IMR-90 (cell line): ENCODE results near the gene SLC2A11. TPM values are rescaled to one million over a fixed set of nuclear protein-coding genes. Genes with fewer than 3 reads are reported as not detected.

Source experiments
- ATAC-seq: fragments of 200-7000 bp; cut with Tn5 transposase; 2 replicates; pipeline ENCODE4 v1.9.1; 2020; ENCODE audit warnings: low read depth, mild to moderate bottlenecking, moderate library complexity
- BruUV-seq: library from RNA; stranded (reverse); fragments of 400-500 nt; replicated peaks from 2 replicates; lab custom pipeline; 2021; lab: Mats Ljungman, UMichigan
- CTCF ChIA-PET: fragments of 300-600 bp; formaldehyde crosslinking; extraction: SDS; loops from one replicate; lab custom pipeline; 2021; ENCODE audit warnings: antibody characterized with exemption; lab: Yijun Ruan, JAX
- POLR2A ChIA-PET: fragments of 300-600 bp; sonication (Branson Sonifier 250); formaldehyde crosslinking; loops from one replicate; lab custom pipeline; 2022; ENCODE audit warnings: antibody characterized with exemption; ENCODE audit not compliant: unreplicated experiment; lab: Charles Lee
- DNase-seq: peaks from one replicate; pipeline ENCODE4 v3.0.0; 2013
- H2AFZ ChIP-seq: replicated peaks from 2 replicates; pipeline ENCODE3; 2013; ENCODE audit warnings: low read length, mild to moderate bottlenecking; ENCODE audit not compliant: poor library complexity
- H2AK5ac ChIP-seq: 2 replicates; pipeline ENCODE4 v1.6.1; 2013; ENCODE audit warnings: low read depth, low read length, inconsistent platforms
- H2AK9ac ChIP-seq: replicated peaks from 2 replicates; pipeline ENCODE3; 2013; ENCODE audit warnings: mild to moderate bottlenecking, low read depth, low read length, moderate library complexity; ENCODE audit not compliant: poor library complexity
- H2BK120ac ChIP-seq: 2 replicates; pipeline ENCODE4 v1.6.1; 2013; ENCODE audit warnings: low read depth, low read length, inconsistent platforms
- H2BK15ac ChIP-seq: 3 replicates; pipeline ENCODE4 v1.6.1; 2013; ENCODE audit warnings: low read depth, low read length, inconsistent platforms
- H2BK20ac ChIP-seq: 2 replicates; pipeline ENCODE4 v1.6.1; 2013; ENCODE audit warnings: low read depth, mild to moderate bottlenecking, inconsistent platforms, low read length, moderate library complexity
- H2BK5ac ChIP-seq: 2 replicates; pipeline ENCODE4 v1.6.1; 2013; ENCODE audit warnings: mild to moderate bottlenecking, low read depth, low read length, inconsistent platforms; ENCODE audit not compliant: poor library complexity, severe bottlenecking
- H3K14ac ChIP-seq: replicated peaks from 2 replicates; pipeline ENCODE4 v1.6.1; 2013; ENCODE audit warnings: low read depth, low read length, inconsistent platforms
- H3K18ac ChIP-seq: 2 replicates; pipeline ENCODE4 v1.6.1; 2013; ENCODE audit warnings: low read depth, low read length, control low read depth
- H3K23ac ChIP-seq: 2 replicates; pipeline ENCODE4 v1.6.1; 2013; ENCODE audit warnings: low read depth, low read length, inconsistent platforms
- H3K27ac ChIP-seq: 2 replicates; pipeline ENCODE4 v1.5.1; 2013; ENCODE audit warnings: mild to moderate bottlenecking, control low read depth, low read length; ENCODE audit not compliant: insufficient read depth
- H3K27me3 ChIP-seq: 2 replicates; pipeline ENCODE4 v1.6.1; 2013; ENCODE audit warnings: low read length; ENCODE audit not compliant: control insufficient read depth, insufficient read depth
- H3K36me3 ChIP-seq: 2 replicates; pipeline ENCODE4 v1.6.1; 2013; ENCODE audit warnings: low read length, mixed read lengths; ENCODE audit not compliant: control insufficient read depth, insufficient read depth
- H3K4ac ChIP-seq: 2 replicates; pipeline ENCODE4 v1.6.1; 2013; ENCODE audit warnings: low read depth, low read length, inconsistent platforms
- H3K4me1 ChIP-seq: 2 replicates; pipeline ENCODE4 v1.6.1; 2013; ENCODE audit warnings: low read length, mixed read lengths; ENCODE audit not compliant: control insufficient read depth, insufficient read depth
- H3K4me2 ChIP-seq: 2 replicates; pipeline ENCODE4 v1.6.1; 2013; ENCODE audit warnings: low read depth, mild to moderate bottlenecking, control low read depth, low read length, moderate library complexity
- H3K4me3 ChIP-seq: 2 replicates; pipeline ENCODE4 v1.5.1; 2013; ENCODE audit warnings: low read depth, mild to moderate bottlenecking, control low read depth, low read length, moderate library complexity; ENCODE audit not compliant: insufficient read depth
- H3K56ac ChIP-seq: 2 replicates; pipeline ENCODE4 v1.6.1; 2013; ENCODE audit warnings: low read length, inconsistent platforms; ENCODE audit not compliant: insufficient read depth; ENCODE audit errors: extremely low read depth
- H3K79me1 ChIP-seq, 2 experiments: 2 replicates each; pipeline ENCODE4 v1.6.1; 2013; ENCODE audit warnings: low read length in 2 of 2, inconsistent platforms in 1 of 2, low read depth in 1 of 2
- H3K9ac ChIP-seq: 2 replicates; pipeline ENCODE4 v1.6.1; 2013; ENCODE audit warnings: low read depth, low read length, control low read depth
- H3K9me1 ChIP-seq: 2 replicates; pipeline ENCODE4 v1.6.1; 2013; ENCODE audit warnings: low read length, inconsistent platforms; ENCODE audit not compliant: insufficient read depth
- H3K9me3 ChIP-seq: 2 replicates; pipeline ENCODE4 v1.6.1; 2013; ENCODE audit warnings: low read length; ENCODE audit not compliant: control insufficient read depth, insufficient read depth
- H4K20me1 ChIP-seq: 2 replicates; pipeline ENCODE4 v1.6.1; 2013; ENCODE audit warnings: low read length, inconsistent platforms; ENCODE audit not compliant: insufficient read depth
- H4K5ac ChIP-seq: 2 replicates; pipeline ENCODE4 v1.6.1; 2013; ENCODE audit warnings: mild to moderate bottlenecking, low read depth, low read length, control low read depth
- H4K8ac ChIP-seq, 2 experiments: 2 replicates each; pipeline ENCODE4 v1.6.1; 2013; ENCODE audit warnings: low read depth in 2 of 2, low read length in 2 of 2, control low read depth in 1 of 2, inconsistent platforms in 1 of 2
- H4K91ac ChIP-seq: 2 replicates; pipeline ENCODE4 v1.6.1; 2013; ENCODE audit warnings: low read depth, low read length, inconsistent platforms; ENCODE audit not compliant: insufficient read depth
- BHLHE40 ChIP-seq: fragments of 150-350 bp; IDR thresholded peaks from 2 replicates; pipeline ENCODE4 v1.6.1; 2016; ENCODE audit warnings: mild to moderate bottlenecking, low read depth, low read length
- CEBPB ChIP-seq: IDR thresholded peaks from 2 replicates; pipeline ENCODE4 v1.6.1; 2012; ENCODE audit warnings: low read depth, low read length, improper control_type of control experiment
- CHD1 ChIP-seq: IDR thresholded peaks from 2 replicates; pipeline ENCODE4 v1.6.1; 2012; ENCODE audit warnings: low read depth, low read length, improper control_type of control experiment
- FOS ChIP-seq: fragments of 150-350 bp; IDR thresholded peaks from 2 replicates; pipeline ENCODE4 v1.6.1; 2016; ENCODE audit warnings: low read depth, low read length
- MAFK ChIP-seq: IDR thresholded peaks from 2 replicates; pipeline ENCODE4 v1.6.1; 2012; ENCODE audit warnings: low read depth, low read length, improper control_type of control experiment
- MAZ ChIP-seq: IDR thresholded peaks from 2 replicates; pipeline ENCODE4 v1.6.1; 2012; ENCODE audit warnings: low read depth, mild to moderate bottlenecking, low read length, improper control_type of control experiment, moderate library complexity, borderline replicate concordance
- MXI1 ChIP-seq: IDR thresholded peaks from 2 replicates; pipeline ENCODE4 v1.6.1; 2012; ENCODE audit warnings: low read depth, mild to moderate bottlenecking, low read length, moderate library complexity, borderline replicate concordance
- NFE2L2 ChIP-seq: fragments of 150-350 bp; IDR thresholded peaks from 2 replicates; pipeline ENCODE4 v1.6.1; 2016; ENCODE audit warnings: low read depth, mild to moderate bottlenecking, low read length
- POLR2A ChIP-seq: IDR thresholded peaks from 2 replicates; pipeline ENCODE4 v1.6.1; 2012; ENCODE audit warnings: mild to moderate bottlenecking, low read depth, low read length
- RAD21 ChIP-seq: IDR thresholded peaks from 2 replicates; pipeline ENCODE4 v1.6.1; 2012; ENCODE audit warnings: low read length, improper control_type of control experiment
- RCOR1 ChIP-seq: IDR thresholded peaks from 2 replicates; pipeline ENCODE4 v1.6.1; 2012; ENCODE audit warnings: mild to moderate bottlenecking, low read length, improper control_type of control experiment; ENCODE audit not compliant: insufficient replicate concordance
- RFX5 ChIP-seq: IDR thresholded peaks from 2 replicates; pipeline ENCODE4 v1.8.0; 2012; ENCODE audit warnings: low read depth, mild to moderate bottlenecking, low read length, moderate library complexity
- SMC3 ChIP-seq: fragments of 150-350 bp; IDR thresholded peaks from 2 replicates; pipeline ENCODE4 v1.6.1; 2016; ENCODE audit warnings: low read depth, mild to moderate bottlenecking, antibody characterized with exemption, low read length, moderate library complexity
- USF2 ChIP-seq: fragments of 150-350 bp; IDR thresholded peaks from 2 replicates; pipeline ENCODE4 v1.6.1; 2017; ENCODE audit warnings: mild to moderate bottlenecking, antibody characterized with exemption, low read length, low read depth
- WGBS, 2 experiments: methylation state at CpG; one replicate each; pipeline versions ENCODE4 v1.1.5 to v1.1.7; 2013; ENCODE audit warnings: missing lambda C conversion rate in 2 of 2; ENCODE audit not compliant: insufficient read length in 1 of 2; ENCODE audit errors: extremely low coverage in 2 of 2; 5-methylcytosine and 5-hydroxymethylcytosine counted together
- dilution Hi-C: fragments of 300-500 bp; cut with HindIII; formaldehyde crosslinking; loops from one replicate; pipeline ENCODE4 v1.14.3; 2018; ENCODE audit warnings: low sequenced_read_pairs; ENCODE audit not compliant: unreplicated experiment
- in situ Hi-C: fragments of 300-500 bp; cut with MboI; formaldehyde crosslinking; loops from 3 replicates; pipeline ENCODE4 v1.14.3; 2019; ENCODE audit warnings: low sequenced_read_pairs, inconsistent platforms, mixed read lengths
- intact Hi-C: fragments of 100-400 bp; cut with micrococcal nuclease; formaldehyde crosslinking; loops from 2 replicates; pipeline ENCODE4 v1.10.0; 2022
- polyA plus RNA-seq, 3 experiments: library from polyadenylated mRNA; depleted of rRNA; stranded (reverse); fragments of >200 nt; gene quantifications; 2 replicates each; pipeline ENCODE4 v1.2.3, GENCODE V29; 2012; ENCODE audit warnings: low replicate concordance in 1 of 3
- total RNA-seq: library from RNA; depleted of rRNA; stranded (reverse); fragments of >200 nt; gene quantifications from 2 replicates; pipeline ENCODE4 v1.2.3, GENCODE V29; 2012
- TF ChIP-seq, protein P1 (sequence below): fragments of 150-350 bp; IDR thresholded peaks from 2 replicates; pipeline ENCODE4 v1.6.1; 2016; ENCODE audit warnings: low read depth, mild to moderate bottlenecking, low read length, moderate library complexity, borderline replicate concordance
- TF ChIP-seq, protein P2 (sequence below): conservative IDR thresholded peaks from 2 replicates; pipeline ENCODE4 v1.5.1; 2012; ENCODE audit warnings: mild to moderate bottlenecking, low read depth, low read length, improper control_type of control experiment

SLC2A11 gene
- total and polyA plus RNA-seq, 2 of the 4 experiments (the other 2 are of a cell fraction) = 3.2 to 8.7 TPM

DNA sequence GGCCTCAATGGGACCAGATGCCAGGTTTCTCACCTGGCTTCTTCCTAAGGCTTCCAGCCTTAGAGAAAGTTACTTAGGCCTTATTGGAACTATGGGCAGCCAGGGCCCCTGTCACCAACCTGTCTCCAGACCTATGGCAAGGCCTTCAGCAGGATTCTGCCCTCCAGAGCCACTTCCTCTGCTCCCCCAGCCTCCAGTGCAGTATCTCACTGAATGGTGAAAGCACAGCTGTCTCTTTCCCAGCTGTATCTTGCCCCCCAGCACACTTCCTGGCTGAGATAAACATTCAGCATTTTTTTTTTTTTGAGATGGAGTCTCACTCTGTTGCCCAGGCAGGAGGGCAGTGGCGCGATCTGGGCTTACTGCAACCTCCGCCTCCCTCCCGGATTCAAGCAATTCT lies 1.5 kb downstream of the SLC2A11 start:
- no peak overlapping the region for H3K23ac ChIP-seq
- H3K56ac ChIP-seq = no peak overlapping the region
- no peaks in the 10 kb centered on the region for H3K9me1 ChIP-seq
- in situ Hi-C loops (loop anchor here (10.0 kb wide), 1 partner anchor 234 kb away; no protein-coding TSS in a partner anchor), dilution Hi-C loops (no loop called here), intact Hi-C loops (no loop called here)
- H3K9me3 ChIP-seq = no peaks in the 10 kb centered on the region
- CTCF ChIA-PET = interaction anchor here (0.6 to 1.6 kb wide), 4 partner anchors 8 to 35 kb away, joined by 4 to 5 read pairs (median 4); partner anchors contain the start of gene MIF
- H2BK120ac ChIP-seq = no peak overlapping the region
- H2BK15ac ChIP-seq = no peak overlapping the region
- H3K4me3 ChIP-seq = no peak overlapping the region
- no peaks in the 10 kb centered on the region for H3K27me3 ChIP-seq
- H3K4me1 ChIP-seq = peaks cover 10% of the 10 kb centered on the region
- no peak overlapping the region for H4K5ac ChIP-seq
- no peak overlapping the region for H4K8ac ChIP-seq
- no peaks in the 10 kb centered on the region for H3K36me3 ChIP-seq
- H2AK9ac ChIP-seq = peak overlapping the region; percentile 81
- peaks cover 0 to 16% of the 10 kb centered on the region in 2 experiments; a peak in 1 of 4 replicates for H3K79me1 ChIP-seq
- DNase-seq = no peak
- no peak overlapping the region for H3K18ac ChIP-seq
- no peak overlapping the region for H3K14ac ChIP-seq
- no peak overlapping the region for H2AK5ac ChIP-seq
- TF ChIP-seq RAD21 = no peak
- TF ChIP-seq, protein P1, sequence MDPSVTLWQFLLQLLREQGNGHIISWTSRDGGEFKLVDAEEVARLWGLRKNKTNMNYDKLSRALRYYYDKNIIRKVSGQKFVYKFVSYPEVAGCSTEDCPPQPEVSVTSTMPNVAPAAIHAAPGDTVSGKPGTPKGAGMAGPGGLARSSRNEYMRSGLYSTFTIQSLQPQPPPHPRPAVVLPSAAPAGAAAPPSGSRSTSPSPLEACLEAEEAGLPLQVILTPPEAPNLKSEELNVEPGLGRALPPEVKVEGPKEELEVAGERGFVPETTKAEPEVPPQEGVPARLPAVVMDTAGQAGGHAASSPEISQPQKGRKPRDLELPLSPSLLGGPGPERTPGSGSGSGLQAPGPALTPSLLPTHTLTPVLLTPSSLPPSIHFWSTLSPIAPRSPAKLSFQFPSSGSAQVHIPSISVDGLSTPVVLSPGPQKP = no peak
- TF ChIP-seq POLR2A = no peak
- no peak for TF ChIP-seq CHD1
- TF ChIP-seq MXI1 = no peak
- no peak for TF ChIP-seq MAZ
- TF ChIP-seq CEBPB = no peak
- TF ChIP-seq SMC3 = no peak
- TF ChIP-seq BHLHE40 = no peak
- no peak for TF ChIP-seq FOS
- TF ChIP-seq NFE2L2 = no peak
- TF ChIP-seq RFX5 = no peak
- no peak for TF ChIP-seq MAFK
- no peak for TF ChIP-seq RCOR1
- no peak for TF ChIP-seq USF2
- TF ChIP-seq, protein P2, sequence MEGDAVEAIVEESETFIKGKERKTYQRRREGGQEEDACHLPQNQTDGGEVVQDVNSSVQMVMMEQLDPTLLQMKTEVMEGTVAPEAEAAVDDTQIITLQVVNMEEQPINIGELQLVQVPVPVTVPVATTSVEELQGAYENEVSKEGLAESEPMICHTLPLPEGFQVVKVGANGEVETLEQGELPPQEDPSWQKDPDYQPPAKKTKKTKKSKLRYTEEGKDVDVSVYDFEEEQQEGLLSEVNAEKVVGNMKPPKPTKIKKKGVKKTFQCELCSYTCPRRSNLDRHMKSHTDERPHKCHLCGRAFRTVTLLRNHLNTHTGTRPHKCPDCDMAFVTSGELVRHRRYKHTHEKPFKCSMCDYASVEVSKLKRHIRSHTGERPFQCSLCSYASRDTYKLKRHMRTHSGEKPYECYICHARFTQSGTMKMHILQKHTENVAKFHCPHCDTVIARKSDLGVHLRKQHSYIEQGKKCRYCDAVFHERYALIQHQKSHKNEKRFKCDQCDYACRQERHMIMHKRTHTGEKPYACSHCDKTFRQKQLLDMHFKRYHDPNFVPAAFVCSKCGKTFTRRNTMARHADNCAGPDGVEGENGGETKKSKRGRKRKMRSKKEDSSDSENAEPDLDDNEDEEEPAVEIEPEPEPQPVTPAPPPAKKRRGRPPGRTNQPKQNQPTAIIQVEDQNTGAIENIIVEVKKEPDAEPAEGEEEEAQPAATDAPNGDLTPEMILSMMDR = no peak
- ATAC-seq = no peak
- H2BK5ac ChIP-seq = no peak overlapping the region
- H3K4ac ChIP-seq = no peak overlapping the region
- no peak overlapping the region for H4K91ac ChIP-seq
- BruUV-seq = no TSS peak
- POLR2A ChIA-PET = no interaction called here
- no peak overlapping the region for H3K9ac ChIP-seq
- H3K4me2 ChIP-seq = no peak overlapping the region
- no peaks in the 10 kb centered on the region for H4K20me1 ChIP-seq
- WGBS, 2 experiments = no CpG with 5 or more reads among the region's 4 CpGs
- no peak overlapping the region for H3K27ac ChIP-seq
- H2BK20ac ChIP-seq = no peak overlapping the region
- H2AFZ ChIP-seq = peak overlapping the region; percentile 62
